Left forelimb (tissue), 1 donor: ENCODE results near the gene INMT.

Source experiments
- DNase-seq: peaks from one replicate; pipeline ENCODE4 v3.0.0-alpha.2; 2018; ENCODE audit warnings: low spot score

INMT gene

DNA sequence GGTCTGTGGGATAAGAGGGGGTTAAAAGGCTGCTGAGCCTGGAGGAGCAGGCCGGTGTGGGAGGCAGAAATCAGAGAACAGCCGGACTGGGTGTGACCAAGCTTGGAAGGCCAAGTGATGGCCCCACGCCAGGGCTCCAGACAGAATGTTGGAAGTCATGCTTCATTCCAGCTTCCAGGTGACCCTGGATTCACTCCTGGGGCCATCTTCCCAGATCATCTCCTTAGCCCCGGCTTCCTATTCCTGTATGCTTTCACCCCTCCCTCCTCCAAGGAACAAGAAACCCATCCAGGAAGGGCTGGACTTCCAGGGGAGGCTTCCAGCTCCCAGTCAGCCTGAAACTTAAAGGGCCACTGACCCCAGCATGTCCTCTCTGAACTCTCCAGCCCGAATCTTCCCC, 1.0 kb downstream of the INMT start:
- DNase-seq = peak; percentile 94

DNA sequence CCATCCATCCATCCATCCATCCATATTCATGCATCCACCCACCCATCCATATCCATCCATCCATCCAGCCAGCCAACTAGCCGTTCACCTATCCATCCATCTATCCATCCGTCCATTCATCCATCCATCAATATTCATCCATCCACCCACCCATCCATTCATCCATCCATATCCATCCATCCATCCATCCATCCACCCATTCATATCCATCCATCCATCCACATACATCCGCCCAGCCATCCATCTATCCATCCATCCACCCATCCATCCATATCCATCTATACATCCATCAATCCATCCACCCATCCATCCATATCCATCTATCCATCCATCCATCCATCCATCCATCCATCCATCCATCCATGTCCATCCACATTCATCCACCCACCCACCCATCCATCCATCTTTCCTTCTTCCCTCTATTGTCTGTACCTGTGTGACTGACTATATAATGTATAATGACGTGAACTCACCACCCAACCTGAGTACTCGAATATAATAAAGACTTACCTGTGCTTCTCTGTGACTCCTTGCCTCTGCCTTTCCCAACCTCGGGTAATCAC, 2.5 kb downstream of the INMT start:
- no peak for DNase-seq

DNA sequence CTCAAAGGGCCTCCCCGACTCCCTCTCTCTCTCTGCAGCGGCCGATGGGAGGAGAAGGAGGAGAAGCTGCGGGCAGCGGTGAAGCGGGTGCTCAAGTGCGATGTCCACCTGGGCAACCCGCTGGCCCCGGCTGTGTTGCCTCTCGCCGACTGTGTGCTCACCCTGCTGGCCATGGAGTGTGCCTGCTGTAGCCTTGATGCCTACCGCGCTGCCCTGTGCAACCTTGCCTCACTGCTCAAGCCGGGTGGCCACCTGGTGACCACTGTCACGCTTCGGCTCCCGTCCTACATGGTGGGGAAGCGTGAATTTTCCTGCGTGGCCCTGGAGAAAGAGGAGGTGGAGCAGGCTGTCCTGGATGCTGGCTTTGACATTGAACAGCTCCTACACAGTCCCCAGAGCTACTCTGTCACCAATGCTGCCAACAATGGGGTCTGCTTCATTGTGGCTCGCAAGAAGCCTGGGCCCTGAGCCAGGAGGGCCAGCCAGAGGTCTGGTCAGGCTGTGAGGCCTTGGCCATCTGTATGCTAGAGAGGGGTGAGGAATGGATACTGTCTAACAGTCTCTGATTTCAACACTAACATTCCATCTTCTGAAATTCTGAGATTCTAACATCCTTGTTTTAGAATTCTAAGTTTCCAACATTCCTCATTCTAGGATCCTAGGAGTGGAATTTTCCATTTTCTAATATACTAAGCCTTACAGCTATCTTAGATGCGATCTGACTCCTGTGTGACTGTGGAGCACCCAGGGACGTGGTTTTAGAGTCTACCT, 3.6 kb downstream of the INMT start:
- DNase-seq = no peak

DNA sequence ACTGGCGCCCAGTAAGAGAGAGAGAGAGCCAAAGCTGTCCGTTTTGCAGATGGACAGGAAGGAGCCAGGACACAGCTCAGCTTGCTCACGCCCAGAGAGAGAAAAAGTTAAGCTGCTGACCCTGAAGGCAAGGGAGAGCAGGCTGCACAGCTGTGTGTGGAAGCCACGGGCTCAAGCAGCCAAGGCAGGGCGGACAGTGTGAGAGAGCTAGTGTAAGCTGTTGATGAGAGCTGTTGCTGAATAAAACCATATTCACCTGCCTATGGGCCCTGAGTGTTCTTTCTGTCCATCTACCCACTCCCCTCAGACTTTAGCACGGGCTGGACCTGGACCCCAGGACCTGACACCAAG, 5.4 kb downstream of the INMT start:
- no peak for DNase-seq

DNA sequence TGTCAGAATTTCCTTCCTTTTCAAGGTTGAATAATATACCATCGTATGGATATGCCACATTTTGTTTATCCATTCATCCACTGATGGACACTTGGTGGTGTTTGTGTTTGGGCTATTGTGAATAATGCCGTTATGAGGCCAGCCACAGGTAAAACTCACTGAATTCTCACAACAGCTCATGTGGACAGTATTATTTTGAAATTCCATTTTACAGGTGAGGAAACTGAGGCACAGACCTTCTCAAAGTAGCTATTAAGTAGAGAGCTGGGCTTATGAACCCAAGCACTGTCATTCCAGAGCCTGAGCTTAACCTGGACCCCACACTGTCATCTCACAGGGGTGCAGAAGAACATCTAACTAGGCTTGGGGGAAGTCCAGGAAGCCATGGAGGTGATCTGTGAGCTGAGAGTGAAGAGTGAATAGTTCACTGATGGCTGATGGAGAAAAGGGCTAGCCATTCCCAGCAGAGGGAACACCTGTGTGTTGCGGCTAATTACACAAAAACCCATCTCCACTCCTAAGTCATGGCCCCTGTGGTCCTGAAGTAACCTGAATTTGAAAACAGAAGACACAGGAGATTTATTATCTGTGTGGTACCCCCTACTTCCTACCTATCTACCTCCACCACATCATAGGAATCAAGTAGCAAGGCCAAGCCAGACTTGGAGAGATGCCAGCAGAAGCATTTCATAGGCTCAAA, 8.7 kb downstream of the INMT start:
- DNase-seq = no peak

DNA sequence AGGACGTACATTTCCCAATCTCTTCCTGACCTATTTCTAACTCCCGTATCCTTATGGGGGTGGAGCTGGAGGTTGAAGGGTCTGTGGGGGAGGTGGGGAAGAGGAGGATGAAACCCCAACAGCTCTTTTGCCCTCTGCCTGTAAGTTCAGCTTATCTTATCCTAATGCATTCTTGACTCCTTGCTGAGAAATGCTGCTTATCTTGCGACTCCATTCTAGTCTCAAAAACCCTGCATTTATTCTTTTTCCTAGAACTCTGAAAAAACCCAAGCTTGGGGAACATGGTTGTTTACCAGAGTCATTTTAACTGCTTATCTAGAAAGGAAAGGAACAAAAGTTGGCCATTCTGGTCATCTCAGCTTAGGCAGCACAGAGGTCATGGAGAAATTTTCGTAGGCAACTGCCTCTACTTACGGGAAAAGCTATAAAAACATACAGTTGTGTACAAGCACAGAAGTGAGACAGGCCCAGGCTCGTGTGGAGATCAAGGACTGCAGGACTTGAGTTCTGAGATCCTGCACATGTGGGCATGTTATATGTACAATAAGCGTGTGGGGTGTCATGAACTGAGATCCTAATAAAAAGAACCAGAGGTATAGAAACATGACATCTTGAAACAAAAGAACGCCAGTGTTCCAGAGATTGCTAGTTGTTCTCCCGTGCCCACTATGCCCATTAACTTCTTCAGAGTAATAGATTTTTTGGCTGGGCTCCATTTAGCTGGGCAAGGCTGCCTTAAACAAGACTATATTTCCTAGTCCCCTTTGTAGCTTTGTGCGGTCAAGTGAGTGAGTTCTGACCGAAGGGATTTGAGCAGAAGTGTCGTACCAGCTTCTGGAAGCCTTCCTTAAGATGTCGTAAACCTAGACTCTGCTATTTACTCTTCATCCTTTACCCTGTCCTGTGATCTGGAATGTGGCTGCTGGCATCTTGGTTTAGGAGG, 9.6 kb downstream of the INMT start:
- no peak for DNase-seq

DNA sequence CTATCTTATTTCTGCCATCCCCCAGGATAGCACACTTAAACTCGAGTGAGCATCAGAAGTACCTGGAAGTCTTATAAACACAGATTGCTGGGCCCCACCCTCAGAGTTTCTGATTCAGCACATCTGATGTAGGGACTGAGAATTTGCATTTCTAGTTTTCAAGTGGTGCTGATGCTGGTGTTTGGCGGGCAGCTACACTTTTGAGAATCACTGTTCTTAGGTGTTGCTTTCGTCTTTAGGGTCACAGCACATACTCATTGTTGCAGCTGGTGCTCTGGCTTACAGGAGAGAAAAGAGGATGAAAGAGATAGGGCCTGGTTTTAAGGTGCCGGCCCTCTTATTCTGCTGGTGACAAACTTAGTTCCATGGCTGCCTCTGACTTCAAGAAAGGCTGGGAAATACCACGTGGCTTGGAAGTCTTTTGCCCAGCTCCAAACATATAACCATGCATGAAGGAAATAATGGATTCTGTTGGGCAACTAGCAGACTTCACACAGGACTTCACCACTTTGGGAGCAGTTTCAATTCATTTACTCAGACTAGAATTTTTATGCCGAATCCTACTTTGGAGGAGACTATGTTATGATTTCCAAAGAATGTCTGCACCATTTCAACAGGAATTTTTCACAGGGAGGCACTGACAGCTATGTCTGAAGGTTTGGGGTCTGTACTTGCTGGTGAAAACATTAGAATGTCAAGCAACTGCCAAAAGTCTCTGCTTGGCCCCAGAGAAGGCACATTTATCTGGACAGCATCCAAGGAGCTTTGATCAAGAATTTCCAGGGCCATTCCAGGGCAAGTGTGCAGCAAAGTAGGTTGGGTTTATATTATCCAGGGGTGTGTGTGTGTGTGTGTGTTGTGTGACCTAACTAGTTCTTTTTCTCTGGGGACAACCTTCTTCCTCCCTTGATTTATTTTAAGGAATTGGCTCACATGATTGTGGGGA, 12.4 kb downstream of the INMT start:
- no peak for DNase-seq

DNA sequence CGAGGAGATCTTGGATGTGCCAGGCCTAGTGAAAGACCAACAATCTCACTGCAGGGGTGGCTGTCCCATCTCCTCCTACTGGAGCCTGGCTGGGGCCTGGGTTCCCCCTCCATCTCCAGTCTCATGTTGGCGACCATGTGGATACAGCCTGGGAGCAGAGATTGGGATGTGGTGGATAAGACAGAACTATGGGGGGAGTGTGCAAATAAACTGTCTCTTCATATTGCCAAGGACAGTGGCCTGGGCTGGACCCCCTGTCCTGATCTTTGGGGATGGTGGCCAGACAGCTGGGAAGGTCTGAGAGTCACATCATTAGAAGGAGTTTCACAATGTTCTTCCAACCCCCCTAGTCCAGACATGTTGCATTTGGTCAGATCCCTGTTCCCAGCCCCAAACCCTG, 13.5 kb downstream of the INMT start:
- no peak for DNase-seq

DNA sequence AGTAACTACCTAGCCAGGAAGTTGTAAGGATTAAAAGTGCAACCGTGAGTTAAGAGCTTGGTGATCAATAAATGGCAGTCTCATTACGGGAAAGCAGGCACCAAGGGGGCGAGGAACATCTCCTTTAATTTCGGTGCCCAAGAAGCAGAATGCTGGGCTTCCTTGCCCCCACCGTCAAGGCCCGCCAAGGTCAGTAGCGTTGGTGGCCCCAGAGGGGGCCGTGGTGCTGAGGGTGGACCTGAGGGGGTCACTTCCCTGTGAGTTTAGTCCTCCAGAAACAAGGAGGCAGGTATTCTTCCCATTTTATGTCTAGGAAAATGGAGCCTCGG, 18.9 kb downstream of the INMT start:
- DNase-seq = no peak

DNA sequence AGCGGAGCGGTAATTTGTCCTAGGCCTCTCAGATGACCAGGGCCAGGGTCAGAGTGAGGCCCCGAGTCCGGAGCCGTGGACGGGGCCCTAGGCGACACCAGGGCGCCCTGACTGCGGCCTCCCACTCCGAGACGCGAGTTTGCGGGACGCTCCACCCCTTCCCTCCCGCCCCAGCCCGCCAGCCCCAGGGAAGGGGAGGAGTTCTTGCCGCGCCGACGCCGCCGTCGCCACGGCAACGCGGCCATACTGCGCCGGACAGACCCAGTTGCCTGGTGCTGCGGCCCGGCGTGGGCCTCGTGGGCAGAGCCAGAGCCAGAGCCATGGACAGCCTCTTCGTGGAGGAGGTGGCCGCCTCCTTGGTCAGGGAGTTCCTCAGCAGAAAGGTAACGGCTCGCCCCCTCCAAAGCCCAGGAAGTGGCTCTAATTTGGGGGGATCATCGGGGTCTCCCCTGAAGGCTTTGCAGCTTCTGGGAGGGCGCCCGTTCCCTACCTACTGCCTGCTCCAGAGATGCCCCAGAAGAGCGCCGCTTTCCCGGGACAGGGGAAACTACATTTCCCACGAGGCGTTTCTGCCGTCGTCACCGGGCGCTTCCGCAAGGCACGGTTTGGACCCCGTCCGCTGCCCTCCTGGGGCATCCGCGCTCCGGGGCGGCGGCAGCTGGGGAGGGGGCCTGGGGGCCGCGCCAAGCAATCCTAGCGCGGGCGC, 19.4 kb downstream of the INMT start, which contains the start of gene MINDY4:
MINDY4 (plus strand) TSS at position 244 of the 706 bp plus-strand sequence; CDS start at position 321, 77 bp downstream.
- peak; percentile 90 for DNase-seq

DNA sequence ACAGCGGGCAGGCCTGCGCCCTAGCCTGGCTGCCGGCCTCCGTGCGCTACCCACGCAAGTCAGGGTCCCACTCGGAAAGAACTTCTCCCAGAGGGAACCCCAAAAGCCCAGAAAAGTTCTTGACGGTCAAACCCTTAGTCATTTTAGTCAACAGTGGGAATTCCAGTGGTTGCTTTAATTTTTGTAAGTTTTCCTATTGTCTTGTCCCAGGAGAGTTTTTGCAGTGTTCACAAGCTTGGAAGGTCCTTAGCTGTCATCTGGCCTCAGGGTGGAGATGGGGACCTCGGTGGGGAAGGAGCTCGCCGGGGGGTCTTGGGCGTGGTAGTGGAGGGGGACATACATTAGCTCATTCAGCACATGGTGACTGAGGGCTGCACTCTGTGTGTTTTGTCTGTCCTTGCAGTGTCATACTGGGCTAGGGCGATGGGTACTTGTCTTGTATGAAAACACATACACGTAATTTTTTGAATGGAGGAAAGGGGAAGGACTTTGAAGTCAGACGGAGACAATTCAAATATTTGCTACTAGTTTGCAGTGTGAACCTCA, 20.0 kb downstream of the INMT start:
- DNase-seq = no peak

DNA sequence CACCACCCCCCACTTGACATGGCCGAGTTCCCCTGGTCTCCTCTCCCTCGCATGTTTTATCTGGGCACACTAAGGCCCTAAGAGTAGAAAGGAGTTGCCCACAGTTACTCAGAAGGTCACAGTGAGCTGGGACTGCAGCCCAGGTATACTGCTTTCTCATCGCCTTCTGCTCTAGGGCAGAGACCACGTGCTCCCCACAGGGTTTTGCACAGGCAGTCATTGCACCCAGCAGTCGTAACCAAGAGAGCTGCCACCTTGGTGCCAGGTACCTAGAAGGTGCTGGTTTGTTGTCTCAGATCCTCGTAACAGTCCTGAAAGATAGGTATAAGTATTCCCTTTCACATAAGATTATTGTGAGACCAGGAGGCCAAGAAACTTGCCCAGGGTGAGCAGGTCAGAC, 21.0 kb downstream of the INMT start:
- DNase-seq = no peak

DNA sequence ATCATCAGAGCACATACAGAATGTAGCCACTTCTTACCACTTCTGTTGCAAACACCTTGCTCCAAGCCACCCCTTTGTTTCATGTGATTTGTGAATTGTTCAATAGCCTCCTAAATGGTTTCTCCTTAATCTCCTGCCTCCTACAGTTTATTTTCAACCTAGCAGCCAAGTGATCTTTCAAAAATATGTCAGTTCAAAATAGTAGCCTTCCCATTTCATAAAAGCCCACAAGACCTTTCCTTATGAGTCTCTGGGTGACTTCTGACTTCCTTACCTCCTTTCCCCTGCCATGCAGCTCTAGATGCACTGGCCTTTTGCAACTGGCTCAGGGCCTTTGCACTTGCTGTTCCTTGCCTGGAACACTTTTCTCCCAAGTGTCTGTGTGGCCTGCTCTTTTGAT, 24.1 kb downstream of the INMT start:
- no peak for DNase-seq

DNA sequence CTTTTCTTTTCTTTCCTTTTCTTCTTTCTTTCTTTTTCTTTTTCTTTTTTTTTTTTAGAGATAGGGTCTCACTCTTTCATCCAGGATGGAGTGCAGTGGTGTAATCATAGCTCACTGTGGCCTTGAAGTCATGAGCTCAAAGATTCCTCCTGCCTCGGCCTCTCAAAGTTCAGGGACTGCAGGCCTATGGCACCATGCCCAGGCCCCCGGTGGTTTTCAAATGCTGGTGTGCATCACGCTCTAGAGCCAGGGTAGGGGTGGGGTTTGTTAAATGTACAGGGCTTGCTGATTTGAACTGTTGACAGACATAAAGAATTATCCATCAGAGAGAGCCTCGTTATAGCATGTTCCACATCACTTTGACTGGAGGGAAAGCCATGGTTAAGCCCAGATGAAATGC, 25.0 kb downstream of the INMT start:
- no peak for DNase-seq

DNA sequence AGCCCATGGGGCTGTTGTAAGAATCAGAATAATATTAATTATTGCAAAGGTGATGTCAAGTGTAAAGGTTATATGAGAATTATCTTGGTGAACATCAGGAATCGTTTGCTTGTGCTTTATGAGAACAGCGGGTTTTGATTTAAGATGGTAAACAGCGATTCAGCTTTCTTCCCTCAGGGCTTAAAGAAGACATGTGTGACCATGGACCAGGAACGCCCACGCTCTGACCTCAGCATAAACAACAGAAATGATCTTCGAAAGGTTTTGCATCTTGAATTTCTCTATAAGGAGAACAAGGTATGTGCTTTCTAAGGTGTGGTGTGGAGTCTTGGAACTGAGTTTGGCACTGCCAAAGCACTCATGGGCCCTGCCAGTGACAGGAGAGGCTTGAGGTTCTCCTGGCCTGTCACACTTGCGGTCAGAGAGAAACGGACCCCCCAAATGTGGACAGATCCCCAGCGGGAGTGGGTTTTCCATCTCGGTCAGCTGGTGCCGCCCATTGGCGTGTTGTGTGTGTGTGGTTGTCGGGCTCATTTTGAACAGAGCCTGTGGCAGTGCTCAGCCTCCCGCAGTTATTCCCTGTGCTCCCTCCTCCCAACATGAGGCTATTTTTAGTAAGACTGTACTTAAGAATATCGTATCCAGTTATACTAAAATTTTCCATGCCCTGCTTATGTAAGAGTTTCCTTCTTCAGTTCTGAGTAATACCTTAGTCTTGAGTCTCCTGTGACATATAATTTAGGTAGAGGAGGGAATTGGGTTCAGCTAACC, 26.5 kb downstream of the INMT start:
- DNase-seq = no peak

DNA sequence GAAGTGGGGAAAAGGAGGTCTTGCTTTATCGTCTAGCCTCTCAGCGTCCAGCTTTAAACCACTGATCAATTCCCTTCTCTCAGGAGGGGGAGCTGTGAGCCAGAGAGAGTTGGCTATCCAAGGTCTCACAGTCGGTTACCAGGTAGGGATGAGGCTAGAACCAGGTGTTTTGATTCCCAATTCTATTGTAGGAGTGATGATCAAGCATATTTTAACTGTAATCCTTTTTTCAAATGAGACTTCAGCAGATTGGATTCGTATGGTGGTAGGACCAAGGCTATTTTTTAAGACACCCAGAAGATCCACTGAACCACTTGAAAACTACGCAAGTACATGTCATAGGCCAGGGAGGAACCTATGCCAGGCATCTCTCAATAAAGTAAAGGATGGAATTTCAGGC, 27.6 kb downstream of the INMT start:
- no peak for DNase-seq

DNA sequence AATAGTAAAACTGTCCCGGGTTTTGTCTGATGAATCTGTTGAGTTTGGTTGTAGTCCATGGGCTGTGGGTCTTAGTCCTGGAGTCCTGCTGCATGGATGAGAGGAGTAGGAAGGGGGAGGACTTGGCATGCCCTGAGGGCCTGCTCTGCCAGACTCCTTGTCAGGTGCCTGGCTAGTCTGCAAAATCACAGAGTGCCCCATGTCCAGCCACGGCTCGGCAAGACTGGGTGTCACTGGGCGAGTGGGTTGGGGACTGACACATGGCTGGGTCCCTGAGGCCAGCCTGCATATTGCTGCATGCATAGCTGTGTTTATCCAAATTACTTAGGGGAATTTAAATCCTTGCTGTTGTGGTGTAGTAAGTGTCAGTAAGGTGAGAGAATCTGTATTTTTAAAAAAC, 29.0 kb downstream of the INMT start:
- DNase-seq = no peak

DNA sequence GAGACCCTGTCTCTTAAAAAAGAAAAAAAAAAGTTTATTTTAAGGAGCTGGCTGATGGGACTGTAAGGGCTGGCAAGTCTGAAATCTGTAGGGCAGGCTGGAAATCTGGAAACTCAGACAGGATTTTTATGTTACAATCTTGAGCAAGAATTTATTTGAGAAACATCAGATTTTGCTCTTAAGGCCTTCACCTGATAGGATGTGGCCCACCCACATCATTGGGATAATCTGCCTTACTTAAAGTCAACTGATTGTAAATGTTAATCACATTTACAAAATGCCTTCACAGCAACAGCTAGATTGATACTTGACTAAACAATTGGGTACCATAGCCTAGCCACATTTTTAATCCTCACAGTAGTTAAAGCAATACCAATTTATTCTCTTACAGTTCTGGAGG, 30.8 kb downstream of the INMT start:
- no peak for DNase-seq

DNA sequence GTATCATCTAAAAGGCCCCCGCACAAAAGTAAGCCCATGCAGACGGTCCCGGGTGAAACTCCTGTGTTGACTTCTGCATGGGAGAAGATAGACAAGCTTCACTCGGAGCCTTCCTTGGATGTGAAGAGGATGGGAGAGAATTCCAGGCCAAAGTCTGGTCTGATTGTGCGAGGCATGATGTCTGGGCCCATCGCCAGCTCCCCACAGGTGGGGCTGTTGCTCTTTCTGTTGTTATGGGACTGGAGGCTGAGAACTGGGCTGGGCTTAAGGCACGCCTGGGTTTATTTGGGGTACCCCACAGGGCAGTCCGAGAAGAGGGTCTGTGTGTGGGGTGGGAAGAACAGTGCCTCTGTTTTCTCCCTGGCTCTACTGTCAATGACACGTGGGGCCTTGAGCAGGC, 33.9 kb downstream of the INMT start:
- DNase-seq = no peak

DNA sequence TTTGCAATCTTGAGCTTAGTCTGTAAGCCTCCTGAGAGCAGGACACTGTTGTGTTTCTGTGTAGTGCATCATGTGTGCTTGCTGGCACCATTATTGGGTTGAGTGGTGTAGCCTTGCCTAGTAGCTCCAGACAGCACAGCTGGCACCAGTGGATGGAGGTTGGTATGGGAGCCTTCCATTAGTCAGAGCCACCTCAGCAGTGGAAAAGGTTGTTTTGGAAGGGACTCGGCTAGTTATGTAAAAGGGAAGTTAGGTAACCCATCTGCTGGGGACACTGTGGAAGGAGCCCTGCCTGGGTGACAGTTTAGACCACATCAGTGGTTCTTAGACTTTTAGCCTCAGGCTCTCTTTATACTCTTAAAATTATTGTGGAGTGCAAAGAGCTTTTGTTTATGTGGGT, 35.6 kb downstream of the INMT start:
- DNase-seq = no peak
